ENCODE measurements around the gene RASGRP2.

RASGRP2 gene

DNA sequence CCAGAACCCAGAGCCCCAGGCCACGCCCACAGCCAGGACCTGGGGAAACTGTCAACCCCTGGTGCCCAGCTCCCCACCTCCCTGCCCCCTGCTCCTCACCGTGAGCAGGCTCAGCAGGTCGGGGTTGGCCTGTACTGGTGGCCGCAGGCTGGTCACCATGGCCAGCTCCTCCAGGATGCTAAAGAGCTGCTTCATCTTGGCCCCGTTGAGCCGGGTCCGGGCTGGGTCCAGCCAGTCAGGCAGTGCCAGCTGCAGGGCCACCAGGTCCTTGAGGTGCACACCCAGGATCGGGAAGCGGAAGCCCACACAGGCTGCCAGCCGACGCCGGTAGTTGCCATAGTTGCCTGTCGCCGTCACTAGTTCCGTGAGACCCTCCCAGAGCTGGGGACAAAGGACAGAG lies 7.3 kb downstream of the RASGRP2 start:
- H3K36me3 ChIP-seq (ENCODE audit: control insufficient read depth, insufficient read depth, low read length): no peaks in the 10 kb centered on the region
- H3K9me3 ChIP-seq (ENCODE audit: control insufficient read depth, low read length): no peaks in the 10 kb centered on the region
- WGBS, 2 experiments: 92 to 94% methylated on average over 12 to 15 of the region's 15 CpGs

DNA sequence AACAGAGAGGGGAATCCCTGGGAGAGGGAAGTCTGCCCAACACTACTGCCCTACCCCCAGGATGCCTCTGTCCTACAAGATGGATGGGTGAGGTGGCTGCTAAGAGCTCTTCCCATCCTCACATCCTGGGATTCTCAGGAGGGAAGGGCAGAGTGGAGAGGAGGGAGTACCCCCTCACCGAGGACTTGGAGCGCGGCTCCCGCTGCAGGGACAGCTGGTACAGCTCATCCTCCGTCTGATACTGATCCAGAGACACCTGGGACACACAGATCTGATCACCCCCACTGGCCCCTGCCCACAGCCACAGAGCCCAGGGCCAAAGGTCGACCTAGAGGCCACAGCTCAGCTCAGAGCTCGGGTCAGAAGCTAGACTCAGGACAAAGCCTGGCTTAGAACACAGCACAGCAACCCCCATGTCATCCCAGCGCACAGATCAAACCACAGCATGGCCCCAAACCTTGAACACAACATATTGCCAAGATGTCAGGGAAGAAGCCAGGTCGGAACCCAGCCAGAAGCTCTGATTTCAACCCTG lies 8.2 kb downstream of the RASGRP2 start:
- Histone ChIP-seq H3K27ac (ENCODE audit: insufficient read depth, low read depth, low read length, poor library complexity, severe bottlenecking) (no peak overlapping the region), H3K9me3 (ENCODE audit: control insufficient read depth, low read length) (no peaks in the 10 kb centered on the region), H3K27me3 (ENCODE audit: control insufficient read depth, insufficient read depth, low read length, poor library complexity, severe bottlenecking) (peaks cover 10% of the 10 kb centered on the region), H3K4me1 (ENCODE audit: control insufficient read depth, insufficient read depth, low read length) (no peaks in the 10 kb centered on the region), H3K36me3 (ENCODE audit: control insufficient read depth, insufficient read depth, low read length) (no peaks in the 10 kb centered on the region), H3K4me3 (ENCODE audit: insufficient read depth, low read depth, low read length) (no peak overlapping the region)
- 88 to 92% methylated on average over 9 of the region's 9 CpGs for WGBS, 2 experiments

More for the DNA sequence above, 7.3 kb downstream of the RASGRP2 start:
- Histone ChIP-seq H3K27me3 (ENCODE audit: control insufficient read depth, insufficient read depth, low read length, poor library complexity, severe bottlenecking) (peaks cover 19% of the 10 kb centered on the region), H3K4me3 (ENCODE audit: insufficient read depth, low read depth, low read length) (no peak overlapping the region), H3K4me1 (ENCODE audit: control insufficient read depth, insufficient read depth, low read length) (peaks cover 6% of the 10 kb centered on the region), H3K27ac (ENCODE audit: insufficient read depth, low read depth, low read length, poor library complexity, severe bottlenecking) (no peak overlapping the region)

DNA sequence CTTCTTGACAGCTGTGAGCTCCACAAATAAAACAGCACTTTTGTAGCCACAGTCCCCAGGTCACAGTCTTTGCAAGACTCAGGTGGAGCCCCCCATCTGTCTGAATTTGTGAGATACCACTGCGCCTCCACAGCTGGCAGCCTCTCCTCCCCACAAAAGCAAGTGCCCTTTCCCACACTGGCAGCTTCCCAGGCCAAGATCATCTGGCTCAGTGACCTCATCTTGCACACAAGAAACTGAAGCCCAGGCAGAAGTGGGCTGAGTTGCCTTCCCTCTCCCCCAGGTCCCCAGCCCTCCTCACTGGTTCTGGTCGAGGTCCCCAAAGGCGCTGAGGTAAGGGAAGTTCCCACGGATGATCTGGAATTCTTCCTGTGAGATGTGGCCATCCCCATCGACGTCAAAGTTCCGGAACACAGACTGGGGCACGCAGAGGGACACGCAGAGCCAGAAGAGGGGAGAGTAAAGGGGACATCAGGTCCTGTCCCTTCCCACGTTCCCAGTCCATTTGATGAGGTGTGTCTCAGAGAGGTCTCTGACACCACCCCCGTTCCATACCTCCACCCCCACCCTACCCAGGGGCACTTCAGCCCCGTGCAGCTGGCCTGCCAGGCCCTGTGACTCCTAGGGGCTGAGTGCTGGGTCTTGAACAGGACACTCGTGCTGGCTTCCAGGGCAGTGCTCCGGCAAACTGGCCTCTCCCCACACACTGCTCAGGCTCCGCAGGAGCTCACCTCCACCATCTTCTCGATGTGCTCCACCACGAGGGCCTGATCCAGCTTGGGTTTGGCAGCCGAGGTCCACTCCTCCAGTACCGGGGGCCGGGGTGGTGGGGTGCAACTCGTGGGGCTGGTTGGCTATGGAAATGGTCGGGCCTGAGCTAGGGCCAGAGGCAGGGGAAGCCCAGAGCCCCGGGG lies 8.9 kb downstream of the RASGRP2 start:
- no peaks in the 10 kb centered on the region for H3K36me3 ChIP-seq (ENCODE audit: control insufficient read depth, insufficient read depth, low read length)
- peaks cover 3% of the 10 kb centered on the region for H3K27me3 ChIP-seq (ENCODE audit: control insufficient read depth, insufficient read depth, low read length, poor library complexity, severe bottlenecking)
- WGBS, 2 experiments: 90 to 92% methylated on average over 23 of the region's 23 CpGs
- no peaks in the 10 kb centered on the region for H3K9me3 ChIP-seq (ENCODE audit: control insufficient read depth, low read length)
- H3K4me1 ChIP-seq (ENCODE audit: control insufficient read depth, insufficient read depth, low read length): no peaks in the 10 kb centered on the region
- no peak overlapping the region for H3K4me3 ChIP-seq (ENCODE audit: insufficient read depth, low read depth, low read length)
- H3K27ac ChIP-seq (ENCODE audit: insufficient read depth, low read depth, low read length, poor library complexity, severe bottlenecking): no peak overlapping the region

DNA sequence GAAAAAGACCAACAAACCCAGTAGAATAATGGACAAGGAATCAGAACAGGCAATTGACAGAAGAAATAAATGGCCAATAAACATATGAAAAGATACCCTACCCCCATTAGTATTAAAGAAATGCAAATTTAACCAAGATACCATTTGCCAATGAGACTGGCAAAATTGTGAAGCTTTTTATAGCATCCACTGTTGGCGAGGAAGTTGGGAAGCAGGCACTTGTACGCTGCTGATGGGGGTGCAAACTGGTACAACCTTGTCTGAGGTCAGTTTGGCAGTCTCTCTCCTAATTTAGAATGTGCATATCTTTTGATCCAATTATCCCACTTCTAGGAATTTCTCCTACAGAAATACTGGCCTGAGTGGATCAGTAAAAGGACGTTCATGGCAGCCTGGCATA lies 12.3 kb downstream of the RASGRP2 start:
- H3K4me1 ChIP-seq (ENCODE audit: control insufficient read depth, insufficient read depth, low read length): peaks cover 2% of the 10 kb centered on the region

DNA sequence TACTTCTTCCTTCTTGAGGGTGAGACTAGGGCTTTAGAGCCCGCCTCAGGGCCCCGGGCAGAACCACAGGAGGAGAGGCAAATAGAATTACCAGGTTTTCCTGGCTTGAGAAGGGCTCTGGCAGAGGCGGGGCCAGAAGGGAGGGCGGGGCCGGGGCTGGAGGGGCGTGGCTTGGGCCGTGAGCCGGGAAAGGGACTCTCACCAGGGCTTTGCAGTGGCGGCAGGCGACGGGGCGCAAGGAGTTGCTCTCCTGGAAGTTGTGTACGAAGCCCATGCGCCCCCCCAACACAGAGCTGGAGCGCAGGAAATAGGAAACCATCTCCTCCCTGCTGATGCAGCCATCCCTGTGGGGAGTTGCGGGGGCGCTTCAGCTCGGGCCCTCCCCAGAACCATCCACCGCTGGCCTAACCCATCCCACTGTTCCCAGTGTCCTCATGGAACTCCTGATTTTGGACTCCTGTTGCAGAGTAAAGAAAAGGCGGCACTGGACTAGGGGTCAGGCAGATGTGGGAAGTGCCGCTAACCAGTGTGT lies 14.0 kb downstream of the RASGRP2 start:
- no peaks in the 10 kb centered on the region for H3K36me3 ChIP-seq (ENCODE audit: control insufficient read depth, insufficient read depth, low read length)
- H3K9me3 ChIP-seq (ENCODE audit: control insufficient read depth, low read length): no peaks in the 10 kb centered on the region
- H3K27ac ChIP-seq (ENCODE audit: insufficient read depth, low read depth, low read length, poor library complexity, severe bottlenecking): no peak overlapping the region
- H3K4me1 ChIP-seq (ENCODE audit: control insufficient read depth, insufficient read depth, low read length): peaks cover 18% of the 10 kb centered on the region
- no peaks in the 10 kb centered on the region for H3K27me3 ChIP-seq (ENCODE audit: control insufficient read depth, insufficient read depth, low read length, poor library complexity, severe bottlenecking)
- 27 to 28% methylated on average over 21 of the region's 21 CpGs for WGBS, 2 experiments
- H3K4me3 ChIP-seq (ENCODE audit: insufficient read depth, low read depth, low read length): no peak overlapping the region

More for the DNA sequence above, 12.3 kb downstream of the RASGRP2 start:
- 94 to 95% methylated on average over 3 of the region's 3 CpGs for WGBS, 2 experiments
- no peak overlapping the region for H3K4me3 ChIP-seq (ENCODE audit: insufficient read depth, low read depth, low read length)
- no peak overlapping the region for H3K27ac ChIP-seq (ENCODE audit: insufficient read depth, low read depth, low read length, poor library complexity, severe bottlenecking)
- H3K9me3 ChIP-seq (ENCODE audit: control insufficient read depth, low read length): no peaks in the 10 kb centered on the region
- H3K27me3 ChIP-seq (ENCODE audit: control insufficient read depth, insufficient read depth, low read length, poor library complexity, severe bottlenecking): no peaks in the 10 kb centered on the region
- no peaks in the 10 kb centered on the region for H3K36me3 ChIP-seq (ENCODE audit: control insufficient read depth, insufficient read depth, low read length)

DNA sequence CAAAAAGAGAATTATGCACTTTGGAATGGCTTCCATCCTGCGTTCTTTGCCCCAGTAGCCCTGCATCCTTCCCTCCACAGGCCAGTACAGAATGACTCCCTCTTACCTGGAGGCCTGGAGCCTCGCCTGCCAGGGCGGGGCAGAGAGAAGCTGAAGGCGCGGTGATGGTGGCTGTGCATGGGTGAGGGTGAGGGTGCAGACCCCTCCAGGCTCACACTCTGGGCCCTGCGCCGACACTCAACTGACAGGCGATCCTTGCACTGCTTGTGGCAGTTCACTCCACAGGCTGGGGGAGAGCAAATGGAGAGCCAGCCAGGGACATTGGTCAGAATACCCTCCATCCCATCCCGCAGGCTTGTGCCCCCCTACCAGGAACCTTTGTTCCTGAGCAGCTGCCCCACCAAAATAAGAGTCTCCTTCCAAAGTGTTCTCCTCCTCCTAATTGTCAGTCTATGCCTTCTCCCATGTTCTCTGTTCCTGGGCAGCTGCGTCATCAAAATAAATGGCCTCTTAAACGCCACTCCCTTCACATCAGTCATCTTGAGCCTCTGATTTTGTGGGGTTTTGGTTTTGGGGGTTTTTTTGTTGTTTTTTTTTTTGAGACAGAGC lies 15.1 kb downstream of the RASGRP2 start:
- 91 to 94% methylated on average over 10 to 11 of the region's 11 CpGs for WGBS, 2 experiments

DNA sequence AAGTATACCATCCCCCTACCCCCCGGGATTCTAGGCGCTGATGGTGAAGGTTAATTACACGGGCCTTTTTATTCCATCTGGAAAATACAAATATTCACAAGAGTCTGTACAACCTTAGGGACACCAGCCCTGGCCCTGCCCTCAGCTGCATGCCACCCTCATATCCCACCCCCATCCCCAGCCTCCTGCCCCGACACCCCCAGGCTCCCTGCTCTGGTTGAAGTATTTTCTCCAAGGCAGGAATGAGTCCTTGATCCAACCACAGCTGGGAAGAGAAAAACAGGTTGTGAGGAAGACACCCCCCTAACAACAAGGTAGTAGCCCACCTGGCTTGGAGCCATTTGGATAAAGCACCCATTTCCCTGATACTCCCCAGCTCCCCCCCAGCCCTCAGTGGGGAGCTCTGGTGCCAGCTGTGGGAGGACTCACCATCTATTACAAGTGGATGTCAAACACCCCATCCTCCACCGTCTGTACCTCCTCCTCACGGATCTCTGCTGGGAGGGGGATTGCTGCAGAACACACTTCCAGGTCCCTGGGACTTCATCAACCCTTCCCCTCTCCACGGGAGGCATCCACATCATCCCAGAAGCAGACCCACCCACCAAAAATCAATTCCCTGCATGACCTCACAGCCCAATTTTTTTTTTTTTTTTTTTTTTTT lies 16.9 kb downstream of the RASGRP2 start:
- Histone ChIP-seq H3K4me3 (ENCODE audit: insufficient read depth, low read depth, low read length) (no peak overlapping the region), H3K27me3 (ENCODE audit: control insufficient read depth, insufficient read depth, low read length, poor library complexity, severe bottlenecking) (peaks cover 7% of the 10 kb centered on the region), H3K4me1 (ENCODE audit: control insufficient read depth, insufficient read depth, low read length) (peaks cover 18% of the 10 kb centered on the region), H3K9me3 (ENCODE audit: control insufficient read depth, low read length) (no peaks in the 10 kb centered on the region), H3K36me3 (ENCODE audit: control insufficient read depth, insufficient read depth, low read length) (no peaks in the 10 kb centered on the region), H3K27ac (ENCODE audit: insufficient read depth, low read depth, low read length, poor library complexity, severe bottlenecking) (no peak overlapping the region)
- 75 to 85% methylated on average over 7 of the region's 7 CpGs for WGBS, 2 experiments

More for the DNA sequence above, 15.1 kb downstream of the RASGRP2 start:
- no peaks in the 10 kb centered on the region for H3K27me3 ChIP-seq (ENCODE audit: control insufficient read depth, insufficient read depth, low read length, poor library complexity, severe bottlenecking)
- no peak overlapping the region for H3K4me3 ChIP-seq (ENCODE audit: insufficient read depth, low read depth, low read length)
- no peak overlapping the region for H3K27ac ChIP-seq (ENCODE audit: insufficient read depth, low read depth, low read length, poor library complexity, severe bottlenecking)
- no peaks in the 10 kb centered on the region for H3K36me3 ChIP-seq (ENCODE audit: control insufficient read depth, insufficient read depth, low read length)
- peaks cover 18% of the 10 kb centered on the region for H3K4me1 ChIP-seq (ENCODE audit: control insufficient read depth, insufficient read depth, low read length)
- H3K9me3 ChIP-seq (ENCODE audit: control insufficient read depth, low read length): no peaks in the 10 kb centered on the region

DNA sequence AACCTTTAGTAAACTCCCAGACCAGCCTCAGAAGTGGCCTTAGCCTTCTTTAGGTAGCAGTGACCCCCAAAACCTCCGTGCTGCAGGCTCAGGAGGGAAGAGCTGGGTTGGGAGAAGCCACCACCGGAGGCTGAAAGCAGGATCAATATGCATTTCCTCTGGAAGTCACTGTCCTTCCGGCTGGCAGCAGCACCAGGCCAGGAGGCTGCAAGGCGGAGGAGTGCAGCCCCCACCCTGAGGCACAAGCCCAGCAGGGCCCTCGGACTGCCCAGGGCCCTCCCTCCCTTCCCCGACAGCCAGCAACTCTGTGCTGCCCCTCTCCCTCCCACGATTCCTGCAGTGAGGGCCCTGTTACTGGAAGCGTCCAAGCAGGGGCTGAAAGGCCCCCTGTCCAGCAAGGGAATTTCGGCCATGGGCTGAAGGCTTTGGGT lies 17.7 kb downstream of the RASGRP2 start:
- no peaks in the 10 kb centered on the region for H3K9me3 ChIP-seq (ENCODE audit: control insufficient read depth, low read length)
- WGBS, 2 experiments: 25 to 26% methylated on average over 9 of the region's 9 CpGs
- H3K36me3 ChIP-seq (ENCODE audit: control insufficient read depth, insufficient read depth, low read length): no peaks in the 10 kb centered on the region
- H3K4me1 ChIP-seq (ENCODE audit: control insufficient read depth, insufficient read depth, low read length): peaks cover 18% of the 10 kb centered on the region
- H3K27ac ChIP-seq (ENCODE audit: insufficient read depth, low read depth, low read length, poor library complexity, severe bottlenecking): no peak overlapping the region
- H3K4me3 ChIP-seq (ENCODE audit: insufficient read depth, low read depth, low read length): no peak overlapping the region
- H3K27me3 ChIP-seq (ENCODE audit: control insufficient read depth, insufficient read depth, low read length, poor library complexity, severe bottlenecking): peaks cover 15% of the 10 kb centered on the region

DNA sequence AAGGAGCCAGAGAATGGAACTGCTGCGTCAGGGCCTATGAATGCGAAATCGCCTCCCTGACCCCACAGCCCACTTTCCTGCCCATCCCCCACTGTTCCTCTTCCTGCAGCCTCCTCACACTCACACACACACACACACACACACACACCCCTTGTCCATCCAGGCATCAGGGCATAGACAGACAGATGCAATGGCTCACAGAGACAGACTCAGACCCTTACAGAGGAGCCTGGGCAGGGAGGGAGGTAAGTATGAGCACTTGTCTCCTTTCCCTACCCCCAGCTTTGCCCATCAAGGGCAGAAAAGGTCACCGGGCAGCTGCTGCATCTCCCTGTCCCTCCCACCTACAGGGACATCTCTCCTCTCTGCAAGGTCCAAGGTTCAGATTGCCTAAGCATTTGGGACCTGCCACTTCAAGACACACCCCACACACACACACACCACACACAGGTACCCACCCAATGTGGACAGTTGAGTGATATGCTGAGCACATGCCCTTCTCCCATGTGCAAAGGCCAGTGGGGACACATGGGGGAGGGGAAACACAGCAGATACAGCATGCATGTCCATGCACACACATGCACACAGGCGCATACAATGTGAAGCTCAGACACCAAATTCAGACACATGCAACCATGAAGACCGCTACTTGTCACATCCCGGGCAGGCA lies 18.9 kb downstream of the RASGRP2 start:
- Histone ChIP-seq H3K9me3 (ENCODE audit: control insufficient read depth, low read length) (no peaks in the 10 kb centered on the region), H3K36me3 (ENCODE audit: control insufficient read depth, insufficient read depth, low read length) (no peaks in the 10 kb centered on the region), H3K27ac (ENCODE audit: insufficient read depth, low read depth, low read length, poor library complexity, severe bottlenecking) (no peak overlapping the region), H3K27me3 (ENCODE audit: control insufficient read depth, insufficient read depth, low read length, poor library complexity, severe bottlenecking) (peaks cover 27% of the 10 kb centered on the region), H3K4me3 (ENCODE audit: insufficient read depth, low read depth, low read length) (no peak overlapping the region), H3K4me1 (ENCODE audit: control insufficient read depth, insufficient read depth, low read length) (peaks cover 18% of the 10 kb centered on the region)
- 75 to 83% methylated on average over 7 of the region's 7 CpGs for WGBS, 2 experiments
